ENCODE measurements around the gene LRRC57. TPM values are rescaled to one million over a fixed set of nuclear protein-coding genes. Genes with fewer than 3 reads are reported as not detected.
A peak's percentile ranks its signal among the peaks of the same experiment; 100 is the strongest.

LRRC57 gene
- total RNA-seq, 2 donors from 2014 or later, result 14.6 to 19.3 TPM

GRCh38 chr15:42498212-42499068 is 50.2 kb downstream of the LRRC57 start:
- H3K36me3 Mint-ChIP-seq (ENCODE audit: low read depth), result peaks cover 15% of the 10 kb centered on the region
- no peak for TF ChIP-seq CTCF (conservative IDR thresholded peaks at IDR 0.05)
- no peaks in the 10 kb centered on the region for H3K27me3 Mint-ChIP-seq (ENCODE audit: insufficient read depth)
- WGBS, 2 experiments (ENCODE audit: insufficient coverage in 1 of 2, insufficient read length in 1 of 2), result 80 to 87% methylated on average over 5 to 6 of the region's 6 CpGs
- no peaks in the 10 kb centered on the region for H3K9me3 Mint-ChIP-seq
- H3K4me3 Mint-ChIP-seq, result no peak overlapping the region
- peaks cover 14% of the 10 kb centered on the region for H3K4me1 ChIP-seq (ENCODE audit: control insufficient read depth, insufficient read depth, low read length)
- H3K9me3 ChIP-seq (ENCODE audit: control insufficient read depth, low read length), result no peaks in the 10 kb centered on the region
- H3K27me3 ChIP-seq (ENCODE audit: control insufficient read depth, insufficient read depth, low read length, poor library complexity, severe bottlenecking), result no peaks in the 10 kb centered on the region
- H3K4me1 Mint-ChIP-seq, result peaks cover 19% of the 10 kb centered on the region
- peak overlapping the region; percentile 44 for H3K27ac Mint-ChIP-seq
- peaks cover 7% of the 10 kb centered on the region for H3K36me3 ChIP-seq (ENCODE audit: control insufficient read depth, insufficient read depth, low read length)
- no peak overlapping the region for H3K9ac ChIP-seq (ENCODE audit: extremely low read depth, low read length, poor library complexity, severe bottlenecking)
- H3K4me3 ChIP-seq (ENCODE audit: low read length), result no peak overlapping the region
- DNase-seq, result no peak
- H3K27ac ChIP-seq (ENCODE audit: low read depth, low read length), result no peak overlapping the region

- DNase-seq, result peak; percentile 96
Observed at GRCh38 chr15:42495361-42496212, 53.0 kb downstream of the LRRC57 start, which contains the start of gene SNAP23. SNAP23 (plus strand) TSS chr15:42495634; CDS start chr15:42511847, 16,213 bp downstream.

More at GRCh38 chr15:42495361-42496212, 53.0 kb downstream of the LRRC57 start, which contains the start of gene SNAP23:
- H3K9me3 Mint-ChIP-seq, result no peaks in the 10 kb centered on the region
- H3K4me3 ChIP-seq (ENCODE audit: low read length), result peak within 1 kb of the TSS; percentile 94
- H3K9me3 ChIP-seq (ENCODE audit: control insufficient read depth, low read length), result no peaks in the 10 kb centered on the region
- H3K9ac ChIP-seq (ENCODE audit: extremely low read depth, low read length, poor library complexity, severe bottlenecking), result peak within 1 kb of the TSS; percentile 58
- H3K36me3 ChIP-seq (ENCODE audit: control insufficient read depth, insufficient read depth, low read length), result no peaks in the 10 kb centered on the region
- H3K36me3 Mint-ChIP-seq (ENCODE audit: low read depth), result peaks cover 10% of the 10 kb centered on the region
- peaks cover 19% of the 10 kb centered on the region for H3K4me1 Mint-ChIP-seq
- TF ChIP-seq CTCF (conservative IDR thresholded peaks at IDR 0.05), result no peak
- H3K27me3 ChIP-seq (ENCODE audit: control insufficient read depth, insufficient read depth, low read length, poor library complexity, severe bottlenecking), result no peaks in the 10 kb centered on the region
- H3K27ac Mint-ChIP-seq, result peak within 1 kb of the TSS; percentile 95
- WGBS, 2 experiments (ENCODE audit: insufficient coverage in 1 of 2, insufficient read length in 1 of 2), result 1% methylated on average over 12 to 42 of the region's 43 CpGs
- peaks cover 14% of the 10 kb centered on the region for H3K4me1 ChIP-seq (ENCODE audit: control insufficient read depth, insufficient read depth, low read length)
- H3K4me3 Mint-ChIP-seq, result peak within 1 kb of the TSS; percentile 92
- H3K27me3 Mint-ChIP-seq (ENCODE audit: insufficient read depth), result no peaks in the 10 kb centered on the region
- H3K27ac ChIP-seq (ENCODE audit: low read depth, low read length), result no peak within 1 kb of the TSS
